ENCODE measurements around the gene RMDN2. TPM values are rescaled to one million over a fixed set of nuclear protein-coding genes. Genes with fewer than 3 reads are reported as not detected.
"Not testable (repeated sequence)": the region's sequence is repeated elsewhere in the genome, so short reads cannot be mapped to it uniquely, and the experiment has no call there.

The RMDN2 gene
- total RNA-seq, 1 experiment from 2014 or later: 9.6 TPM

DNA sequence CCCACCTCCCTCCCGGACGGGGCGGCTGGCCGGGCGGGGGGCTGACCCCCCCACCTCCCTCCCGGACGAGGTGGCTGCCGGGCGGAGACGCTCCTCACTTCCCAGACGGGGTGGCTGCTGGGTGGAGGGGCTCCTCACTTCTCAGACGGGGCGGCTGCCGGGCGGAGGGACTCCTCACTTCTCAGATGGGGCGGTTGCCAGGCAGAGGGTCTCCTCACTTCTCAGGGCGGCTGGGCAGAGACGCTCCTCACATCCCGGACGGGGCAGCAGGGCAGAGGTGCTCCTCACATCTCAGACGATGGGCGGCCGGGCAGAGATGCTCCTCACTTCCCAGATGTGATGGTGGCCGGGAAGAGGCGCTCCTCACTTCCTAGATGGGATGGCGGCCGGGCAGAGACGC lies 7.8 kb downstream of the RMDN2 start:
- DNase-seq (ENCODE audit: low read depth): not testable (repeated sequence)

DNA sequence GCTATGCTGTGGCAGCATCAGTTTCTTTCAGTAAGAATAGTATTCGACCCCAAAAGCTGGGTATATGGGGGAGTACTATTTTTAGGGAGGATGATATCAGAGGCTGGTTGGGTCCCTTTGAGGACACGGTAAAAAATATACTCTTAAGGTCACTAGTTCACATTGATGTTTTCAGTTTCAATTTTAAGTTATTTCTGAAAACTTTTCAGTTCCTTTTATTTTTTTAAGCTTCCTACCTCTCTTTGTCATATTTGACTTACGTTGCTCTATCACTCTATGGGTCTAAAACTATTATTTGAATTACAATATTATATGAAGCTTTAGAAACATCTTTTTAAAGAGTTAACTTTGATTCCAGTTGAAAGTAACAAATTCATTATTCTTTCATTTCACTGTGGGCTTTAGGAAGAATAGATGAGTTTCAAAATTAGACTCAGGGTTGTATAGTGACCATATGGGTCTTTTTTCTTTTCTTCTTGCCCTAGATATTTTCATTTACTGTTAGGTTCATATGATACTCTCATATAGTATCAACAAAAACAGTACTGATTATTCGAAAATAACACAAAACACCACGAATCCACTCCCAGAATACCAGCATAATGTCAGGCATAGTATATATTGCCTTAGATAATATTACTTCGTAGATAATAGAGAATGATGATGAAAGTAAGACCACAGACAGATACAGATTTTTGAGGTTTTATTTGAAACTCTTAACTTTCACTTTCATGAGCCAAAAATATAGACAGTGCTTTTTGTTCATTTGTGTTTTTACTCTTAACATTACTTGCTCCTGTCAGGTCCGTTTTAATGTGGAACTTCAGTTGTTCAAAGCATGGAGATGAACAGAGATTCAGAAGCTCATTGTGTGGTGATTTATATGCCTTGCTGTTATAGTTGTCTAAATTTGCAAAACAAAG lies 9.8 kb downstream of the RMDN2 start:
- no peak for DNase-seq (ENCODE audit: low read depth)

DNA sequence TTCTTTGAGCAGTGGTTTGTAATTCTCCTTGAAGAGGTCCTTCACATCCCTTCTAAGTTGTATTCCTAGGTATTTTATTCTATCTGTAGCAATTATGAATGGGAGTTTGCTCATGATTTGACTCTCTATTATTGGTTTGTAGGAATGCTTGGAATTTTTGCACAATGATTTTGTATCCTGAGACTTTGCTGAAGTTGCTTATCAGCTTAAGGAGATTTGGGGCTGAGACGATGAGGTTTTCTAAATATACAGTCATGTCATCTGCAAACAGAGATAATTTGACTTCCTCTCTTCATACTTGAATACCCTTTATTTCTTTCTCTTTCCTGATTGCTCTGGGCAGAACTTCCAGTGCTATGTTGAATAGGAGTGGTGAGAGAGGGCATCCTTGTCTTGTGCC lies 12.5 kb downstream of the RMDN2 start:
- not testable (repeated sequence) for DNase-seq (ENCODE audit: low read depth)

DNA sequence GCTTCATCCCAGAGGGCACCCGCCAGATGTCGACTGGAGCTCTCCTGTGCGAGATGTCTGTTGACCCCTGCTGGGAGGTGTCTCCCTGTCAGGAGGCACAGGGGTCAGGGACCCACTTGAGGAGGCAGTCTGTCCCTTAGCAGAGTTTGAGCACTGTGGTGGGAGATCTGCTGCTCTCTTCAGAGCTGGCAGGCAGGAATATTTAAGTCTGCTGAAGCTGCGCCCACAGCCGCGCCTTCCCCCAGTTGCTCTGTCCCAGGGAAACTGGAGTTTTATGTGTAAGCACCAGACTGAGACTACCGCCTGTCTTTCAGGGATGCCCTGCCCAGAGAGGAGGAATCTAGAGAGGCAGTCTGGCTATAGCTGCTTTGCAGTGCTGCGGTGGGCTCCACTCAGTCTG lies 16.2 kb downstream of the RMDN2 start:
- DNase-seq (ENCODE audit: low read depth): not testable (repeated sequence)

DNA sequence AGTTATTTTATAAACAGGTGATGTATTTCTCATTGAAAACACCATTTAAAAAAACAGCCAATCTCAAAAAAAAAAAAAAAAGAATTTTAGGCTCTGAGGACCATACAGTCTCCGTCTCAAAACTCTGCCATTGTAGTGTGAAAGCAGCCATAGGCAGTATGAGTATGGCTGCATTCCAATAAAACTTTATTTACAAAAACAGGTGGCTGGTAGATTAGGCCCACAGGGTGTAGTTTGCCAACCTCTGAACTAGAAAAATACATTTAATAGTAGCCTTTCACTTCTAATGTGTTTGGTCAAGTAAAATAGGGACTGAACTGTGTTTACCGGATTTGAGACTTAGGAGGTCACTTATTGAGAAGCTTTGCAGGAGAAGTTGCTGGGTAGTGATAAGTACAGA lies 19.2 kb downstream of the RMDN2 start:
- no peak for DNase-seq (ENCODE audit: low read depth)

DNA sequence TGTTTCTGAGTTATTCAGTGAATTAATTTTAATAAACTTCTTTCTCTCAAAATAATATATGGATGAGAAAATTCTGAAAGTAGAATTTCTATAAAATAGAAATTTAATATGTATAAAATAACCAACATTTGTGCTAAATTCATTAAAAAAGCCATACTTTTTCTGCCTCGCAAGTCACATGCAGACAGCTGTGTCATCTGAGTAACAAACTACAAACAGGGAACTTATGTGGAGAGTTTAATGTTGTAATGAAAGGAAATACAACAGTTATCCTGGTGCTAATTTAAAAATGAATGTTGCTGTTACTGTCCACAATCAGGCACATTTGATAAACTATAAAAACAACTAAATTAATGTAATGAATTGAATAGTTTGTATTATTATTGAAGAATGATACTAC lies 22.2 kb downstream of the RMDN2 start:
- no peak for DNase-seq (ENCODE audit: low read depth)

DNA sequence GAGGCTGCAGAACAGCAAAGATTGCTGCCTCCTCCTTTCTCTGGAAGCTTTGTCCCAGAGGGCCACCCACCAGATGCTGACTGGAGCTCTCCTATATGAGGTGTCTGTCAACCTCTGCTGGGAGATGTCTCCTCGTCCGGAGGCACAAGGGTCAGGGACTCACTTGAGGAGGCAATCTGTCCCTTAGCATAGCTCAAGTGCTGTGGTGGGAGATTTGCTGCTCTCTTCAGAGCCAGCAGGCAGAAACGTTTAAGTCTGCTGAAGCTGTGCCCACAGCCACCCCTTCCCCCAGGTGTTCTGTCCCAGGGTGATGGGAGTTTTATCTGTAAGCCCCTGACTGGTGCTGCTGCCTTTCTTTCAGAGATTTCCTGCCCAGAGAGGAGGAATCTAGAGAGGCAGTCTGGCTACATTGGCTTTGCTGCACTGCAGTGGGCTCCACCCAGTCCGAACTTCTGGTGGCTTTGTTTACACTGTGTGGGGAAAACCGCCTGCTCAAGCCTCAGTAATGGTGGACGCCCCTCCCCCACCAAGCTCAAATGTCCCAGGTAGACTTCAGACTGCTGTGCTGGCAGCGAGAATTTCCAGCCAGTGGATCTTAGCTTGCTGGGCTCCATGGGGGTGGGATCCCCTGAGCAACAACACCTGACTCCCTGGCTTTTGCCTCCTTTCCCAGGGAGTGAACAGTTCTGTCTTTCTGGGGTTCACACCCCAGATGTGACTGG lies 37.1 kb downstream of the RMDN2 start:
- not testable (repeated sequence) for DNase-seq (ENCODE audit: low read depth)

DNA sequence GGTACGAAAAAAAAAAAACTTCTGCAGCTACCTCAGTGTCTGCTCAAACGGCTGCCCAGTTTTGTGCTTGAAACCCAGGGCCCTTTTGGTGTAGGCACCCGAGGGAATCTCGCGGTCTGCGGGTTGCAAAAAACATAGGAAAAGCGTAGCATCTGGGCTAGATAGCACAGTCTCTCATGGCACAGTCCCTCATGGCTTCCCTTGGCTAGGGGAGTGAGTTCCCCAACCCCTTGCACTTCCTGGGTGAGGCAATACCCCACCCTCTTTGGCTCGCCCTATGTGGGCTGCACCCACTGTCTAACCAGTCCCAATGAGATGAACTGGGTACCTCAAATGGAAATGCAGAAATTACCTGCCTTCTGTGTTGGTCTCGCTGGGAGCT lies 37.6 kb downstream of the RMDN2 start:
- not testable (repeated sequence) for DNase-seq (ENCODE audit: low read depth)

DNA sequence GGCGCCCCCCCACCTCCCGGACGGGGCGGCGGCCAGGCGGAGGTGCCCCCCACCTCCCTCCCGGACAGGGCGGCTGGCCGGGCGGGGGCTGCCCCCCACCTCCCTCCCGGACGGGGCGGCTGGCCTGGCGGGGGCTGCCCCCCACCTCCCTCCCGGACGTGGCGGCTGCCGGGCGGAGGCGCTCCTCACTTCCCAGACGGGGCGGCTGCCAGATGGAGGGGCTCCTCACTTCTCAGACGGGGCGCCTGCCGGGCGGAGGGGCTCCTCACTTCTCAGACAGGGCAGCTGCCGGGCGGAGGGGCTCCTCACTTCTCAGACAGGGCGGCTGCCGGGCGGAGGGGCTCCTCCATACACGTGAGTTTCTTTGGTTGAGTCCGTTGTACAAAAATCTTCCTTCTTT lies 38.8 kb downstream of the RMDN2 start:
- DNase-seq (ENCODE audit: low read depth): not testable (repeated sequence)

DNA sequence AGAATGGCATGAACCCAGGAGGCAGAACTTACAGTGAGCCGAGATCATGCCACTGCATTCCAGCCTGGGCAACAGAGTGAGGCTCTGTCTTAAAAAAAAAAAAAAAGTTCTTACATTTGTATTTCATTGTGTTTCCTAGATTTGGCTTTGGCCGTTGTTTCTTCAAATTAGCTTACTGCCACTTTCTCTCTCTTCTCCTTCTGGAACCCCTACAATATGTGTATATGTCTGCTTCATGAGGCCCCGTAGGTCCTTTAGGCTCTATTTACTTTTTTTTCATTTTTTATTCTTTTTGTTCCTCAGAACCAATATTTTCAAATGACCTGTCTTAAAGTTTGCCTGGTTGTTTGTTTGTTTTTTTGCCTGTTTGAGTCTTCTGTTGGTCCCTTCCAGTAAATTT lies 41.2 kb downstream of the RMDN2 start:
- no peak for DNase-seq (ENCODE audit: low read depth)

DNA sequence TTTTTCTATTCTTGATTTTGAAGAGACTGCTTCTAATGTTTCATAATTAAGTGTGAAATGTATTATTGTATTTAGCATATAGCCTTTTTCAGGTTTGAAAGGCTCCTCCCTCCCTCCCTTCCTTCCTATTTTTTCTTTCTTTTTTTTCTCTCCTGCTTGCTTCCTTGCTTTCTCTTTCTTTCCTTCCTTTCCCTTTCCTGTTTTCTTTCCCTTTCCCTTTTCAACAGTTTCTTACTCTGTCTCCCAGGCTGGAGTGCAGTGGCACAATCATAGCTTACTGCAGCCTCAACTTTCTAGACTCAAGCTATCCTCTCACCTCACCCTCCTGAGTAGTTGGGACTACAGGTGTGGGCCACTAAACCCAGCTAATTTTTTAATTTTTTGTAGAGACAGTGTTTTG lies 44.6 kb downstream of the RMDN2 start:
- no peak for DNase-seq (ENCODE audit: low read depth)

DNA sequence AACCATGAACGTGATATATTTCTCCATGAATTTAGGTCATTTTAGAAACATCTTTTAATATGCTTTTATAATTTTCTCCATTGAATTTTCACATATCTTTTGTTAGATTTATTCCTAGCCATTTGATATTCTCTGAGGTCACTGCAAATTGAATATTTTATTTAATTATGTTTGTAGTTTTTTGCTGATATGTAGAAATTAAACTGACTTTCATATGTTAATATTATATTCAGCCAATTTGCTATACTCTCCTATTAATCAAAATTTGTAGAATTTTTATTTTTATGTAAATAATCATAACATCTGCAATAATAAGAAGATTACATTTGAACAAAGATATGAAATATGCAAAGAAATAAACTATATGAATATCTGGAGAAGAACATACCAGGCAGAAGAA lies 46.9 kb downstream of the RMDN2 start:
- DNase-seq (ENCODE audit: low read depth): no peak

DNA sequence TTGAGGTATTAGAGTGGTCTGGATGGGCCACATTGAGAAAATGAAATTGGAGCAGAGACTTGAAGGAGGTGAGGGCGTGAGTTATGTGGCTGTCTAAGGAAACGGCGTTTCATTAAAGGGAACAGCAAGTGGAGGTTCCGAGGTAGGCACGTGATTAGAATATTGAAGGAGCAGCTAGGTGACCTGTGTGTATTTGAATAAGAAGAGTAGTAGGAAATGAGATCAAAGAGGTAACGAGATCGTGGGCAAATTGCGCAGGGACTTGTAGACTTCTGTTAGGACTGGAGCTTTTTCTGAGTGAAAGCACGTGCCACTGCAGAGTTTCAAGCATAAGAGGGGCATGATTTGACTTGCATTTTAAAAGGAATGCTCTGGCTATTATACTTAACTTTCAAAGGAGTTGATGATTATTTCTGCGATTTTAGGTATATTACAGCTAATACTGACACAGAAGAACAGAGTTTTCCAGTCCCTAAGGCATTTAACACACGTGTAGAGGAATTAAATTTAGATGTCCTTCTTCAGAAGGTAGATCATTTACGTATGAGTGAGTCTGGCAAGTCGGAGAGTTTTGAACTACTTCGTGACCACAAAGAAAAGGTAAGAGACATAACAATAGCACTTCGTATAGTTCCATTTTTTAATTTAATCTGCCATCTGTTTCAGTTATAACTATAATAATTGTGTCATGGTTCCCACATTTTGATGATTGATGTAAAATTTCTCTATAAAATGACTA lies 48.7 kb downstream of the RMDN2 start:
- DNase-seq (ENCODE audit: low read depth): no peak

DNA sequence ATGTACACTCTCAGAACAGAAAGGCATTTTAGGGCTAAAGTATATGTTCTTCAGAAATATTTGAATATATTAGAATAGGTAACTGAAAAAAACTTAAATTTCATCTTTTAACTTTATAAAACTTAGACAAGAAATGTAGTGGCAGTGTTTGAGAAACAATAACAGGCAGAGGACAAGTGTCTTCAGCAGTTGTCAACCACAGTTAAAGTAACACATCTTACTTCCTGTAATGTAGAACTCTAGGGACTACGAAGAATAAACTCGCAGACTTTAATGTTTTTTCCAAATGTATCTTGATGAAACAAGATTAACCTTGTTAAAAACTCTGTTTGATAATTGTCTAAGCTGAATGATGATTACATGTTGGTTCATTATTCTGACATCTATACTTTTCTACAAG lies 50.7 kb downstream of the RMDN2 start:
- no peak for DNase-seq (ENCODE audit: low read depth)

DNA sequence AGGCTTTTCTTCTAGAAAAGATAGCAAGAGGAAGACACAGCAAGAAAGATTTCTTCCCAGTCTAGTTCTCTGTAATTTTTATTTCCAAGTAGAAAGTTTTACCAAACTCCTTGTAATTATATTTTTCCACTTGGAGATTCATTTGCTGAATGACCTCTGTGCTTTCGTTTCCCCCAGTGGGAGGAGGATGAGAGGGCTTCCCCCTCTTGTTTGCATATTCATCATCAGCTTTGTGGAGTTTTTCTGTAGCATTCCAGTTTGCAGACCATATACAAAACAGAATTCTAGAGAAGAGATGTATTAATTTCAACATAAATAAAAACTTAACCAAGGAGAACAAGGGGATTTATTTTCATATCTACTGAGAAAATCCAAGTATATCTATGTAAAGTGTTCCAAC lies 51.3 kb downstream of the RMDN2 start:
- no peak for DNase-seq (ENCODE audit: low read depth)

DNA sequence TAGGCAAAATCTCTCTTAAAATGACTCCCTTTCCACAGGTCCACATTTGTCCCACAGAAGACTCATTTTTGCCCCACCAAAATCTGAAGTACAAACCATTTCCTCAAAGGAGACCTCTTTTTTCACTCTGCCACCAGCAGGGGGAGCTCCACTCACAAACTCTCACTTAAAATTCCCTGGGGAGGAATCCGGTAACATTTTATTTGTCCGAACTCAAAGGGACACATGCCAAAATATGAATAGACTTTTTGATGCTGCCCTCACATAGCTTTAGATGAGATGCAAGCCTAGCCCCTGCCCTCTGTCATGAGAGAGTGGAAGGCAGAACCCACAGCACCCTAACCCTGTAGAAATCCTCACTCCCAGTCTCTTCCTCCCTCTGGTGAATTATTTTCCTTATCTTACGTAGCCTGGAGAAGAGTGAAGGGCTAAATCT lies 57.1 kb downstream of the RMDN2 start:
- peak; percentile 74 for DNase-seq (ENCODE audit: low read depth)

DNA sequence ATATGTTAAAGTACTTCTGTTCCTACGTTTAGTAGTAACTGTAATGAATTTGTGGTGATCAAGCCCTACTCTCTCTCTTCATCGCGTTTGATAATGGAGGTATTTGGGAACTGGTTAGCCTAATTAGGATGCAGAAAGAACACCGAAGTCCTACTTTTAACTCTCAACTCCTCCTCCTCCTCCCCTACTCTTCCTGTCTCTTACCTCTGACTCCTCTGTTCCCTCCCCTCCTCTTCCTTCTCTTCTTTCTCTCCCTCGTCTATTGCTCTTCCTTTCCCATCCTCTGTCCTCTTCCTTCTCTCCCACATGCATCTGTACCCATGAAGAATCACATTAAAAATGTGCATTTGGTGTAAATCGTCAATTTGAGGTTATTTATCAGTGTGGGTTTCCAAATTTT lies 57.8 kb downstream of the RMDN2 start:
- DNase-seq (ENCODE audit: low read depth): no peak

DNA sequence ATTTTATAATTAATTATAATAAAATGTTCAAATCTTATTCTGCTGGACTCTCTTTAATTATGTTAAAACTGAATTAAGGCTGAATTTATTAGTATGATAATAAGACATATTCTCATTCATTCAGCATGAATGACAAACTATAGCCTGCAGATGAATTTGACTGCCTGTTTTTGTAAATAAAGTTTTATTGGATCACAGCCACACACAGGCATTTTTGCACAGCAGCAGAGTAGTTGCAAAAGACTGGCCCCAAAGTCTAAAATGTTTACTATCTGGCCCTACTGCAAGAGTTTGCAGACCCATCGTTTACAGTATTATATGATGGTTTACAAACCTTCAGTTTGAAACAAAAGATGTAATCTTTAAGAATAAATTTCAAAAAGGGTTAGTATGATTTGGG lies 58.6 kb downstream of the RMDN2 start:
- DNase-seq (ENCODE audit: low read depth): peak; percentile 4

DNA sequence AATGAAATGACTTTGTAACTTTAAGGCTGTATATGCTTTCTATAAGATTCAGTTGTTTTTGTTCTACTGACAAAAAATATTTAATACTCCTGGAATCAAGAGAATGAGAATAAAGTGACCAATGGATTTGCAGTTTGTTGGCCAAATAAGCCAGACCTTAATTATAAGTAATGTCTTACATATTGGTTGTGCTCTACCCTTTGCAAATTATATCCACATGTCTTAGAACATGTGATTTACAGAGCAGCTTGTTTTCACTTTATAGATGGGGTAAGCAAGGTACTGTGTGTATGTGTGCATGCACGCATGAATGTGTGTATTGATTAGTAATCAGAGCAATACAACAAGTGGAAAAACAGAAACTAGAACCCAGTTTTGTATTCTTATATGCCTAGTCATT lies 59.1 kb downstream of the RMDN2 start:
- no peak for DNase-seq (ENCODE audit: low read depth)

DNA sequence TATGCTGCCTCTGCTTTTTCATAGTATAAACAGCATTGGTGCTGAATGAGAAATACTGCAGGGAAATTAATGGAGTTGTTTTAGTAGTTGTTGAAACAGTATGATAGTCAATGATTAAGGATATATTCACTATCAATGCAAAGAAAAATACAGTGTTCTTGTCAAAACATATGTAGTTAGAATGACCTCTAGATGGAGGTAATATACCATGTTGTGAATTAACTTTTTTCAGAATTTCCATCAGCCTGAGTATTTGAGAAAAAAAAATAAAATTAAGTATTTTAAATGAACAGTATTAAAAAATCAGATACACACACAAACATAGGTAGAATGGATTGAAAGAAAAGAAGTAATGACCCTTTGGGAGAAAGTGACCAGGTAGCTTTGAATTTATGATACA lies 59.5 kb downstream of the RMDN2 start:
- peak; percentile 45 for DNase-seq (ENCODE audit: low read depth)

DNA sequence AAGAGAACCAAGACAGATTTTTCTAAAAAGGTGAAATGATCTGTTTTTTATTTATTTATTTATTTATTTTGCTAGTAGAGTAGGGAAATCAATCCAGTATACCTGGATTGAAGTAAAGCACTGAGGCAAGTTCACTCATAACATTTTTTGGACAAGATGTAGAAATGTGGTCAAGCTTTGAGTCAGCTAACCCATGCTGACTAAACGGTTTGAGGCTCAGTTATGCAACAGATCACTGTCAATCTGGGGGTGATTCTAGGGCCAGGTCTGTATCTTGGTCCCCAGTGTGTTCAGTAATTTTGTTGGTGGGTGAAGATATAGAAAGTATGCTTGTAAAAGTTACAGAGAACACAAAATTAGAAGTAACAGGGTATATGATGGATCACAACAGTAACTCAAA lies 60.2 kb downstream of the RMDN2 start:
- DNase-seq (ENCODE audit: low read depth): peak; percentile 69

DNA sequence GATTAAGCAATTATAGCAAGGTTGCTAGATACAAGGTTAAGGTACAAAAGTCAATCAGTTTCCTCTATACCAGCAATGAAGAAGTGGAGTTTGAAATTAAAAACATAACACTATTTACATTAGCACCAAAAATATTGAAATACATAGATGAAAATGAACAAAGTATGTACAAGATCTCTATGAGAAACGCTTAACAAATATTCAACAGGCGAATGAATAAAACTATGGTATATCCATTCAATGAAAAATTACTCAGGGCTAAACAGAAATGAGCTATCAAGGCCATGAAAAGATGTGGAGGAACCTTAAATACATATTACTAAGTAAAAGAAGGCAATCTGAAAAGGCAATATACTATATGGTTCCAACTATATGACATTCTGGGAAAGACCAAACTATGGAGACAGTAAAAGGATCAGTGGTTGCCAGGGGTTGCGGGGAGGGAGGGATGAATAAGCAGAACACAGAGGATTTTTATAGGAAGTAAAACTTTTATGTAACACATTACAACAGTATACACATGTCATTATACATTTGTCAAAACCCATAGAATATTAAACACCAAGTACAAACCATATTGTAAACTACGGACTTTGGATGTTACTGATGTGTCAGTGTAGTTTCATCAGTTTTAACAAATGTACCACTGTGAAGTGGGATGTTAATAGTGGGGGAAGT lies 62.1 kb downstream of the RMDN2 start:
- no peak for DNase-seq (ENCODE audit: low read depth)

All from RPMI7951 (cell line).